Measurements from ENCODE around the gene SCNN1G.

GRCh38 chr16:23256440-23256839 is 73.9 kb downstream of the SCNN1G start:
- TF ChIP-seq GATA2 (IDR thresholded peaks at IDR 0.05; ENCODE audit: low read depth, low read length) = no peak
- no peak for TF ChIP-seq GATA3 (IDR thresholded peaks at IDR 0.05; ENCODE audit: low read depth, low read length)

Measured in SH-SY5Y (cell line).